Limb (tissue), 2 donors: ENCODE measurements around the gene TMEM132D.

ENCODE experiments used
- DNase-seq, 2 donors: peaks; one replicate each; pipeline ENCODE4 v3.0.0-alpha.2; 2016; ENCODE audit errors: extremely low spot score in 2 of 2

Gene TMEM132D

DNA sequence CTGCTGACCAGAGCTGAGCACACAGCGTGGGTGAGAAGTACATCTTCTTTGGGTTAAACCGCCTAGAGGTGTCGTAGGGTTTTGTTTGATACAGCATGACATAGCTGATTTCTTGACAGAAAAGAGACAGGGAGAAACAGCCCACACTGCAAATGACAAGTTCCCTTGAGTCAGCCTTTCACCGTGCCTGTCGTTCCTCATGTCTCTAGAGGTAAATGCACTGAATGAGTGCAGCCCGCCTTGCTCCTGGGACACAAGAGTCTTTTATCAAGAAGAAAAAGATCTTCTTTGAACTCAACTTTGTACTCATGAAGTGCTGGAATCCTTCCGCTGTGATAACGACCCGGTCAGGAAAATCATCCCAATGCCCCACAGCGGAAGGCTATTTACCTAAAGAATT is 77.6 kb downstream of the TMEM132D start:
- no peak for DNase-seq

GRCh38 chr12:129825316-129825715 is 78.5 kb downstream of the TMEM132D start:
- DNase-seq: no peak

DNA sequence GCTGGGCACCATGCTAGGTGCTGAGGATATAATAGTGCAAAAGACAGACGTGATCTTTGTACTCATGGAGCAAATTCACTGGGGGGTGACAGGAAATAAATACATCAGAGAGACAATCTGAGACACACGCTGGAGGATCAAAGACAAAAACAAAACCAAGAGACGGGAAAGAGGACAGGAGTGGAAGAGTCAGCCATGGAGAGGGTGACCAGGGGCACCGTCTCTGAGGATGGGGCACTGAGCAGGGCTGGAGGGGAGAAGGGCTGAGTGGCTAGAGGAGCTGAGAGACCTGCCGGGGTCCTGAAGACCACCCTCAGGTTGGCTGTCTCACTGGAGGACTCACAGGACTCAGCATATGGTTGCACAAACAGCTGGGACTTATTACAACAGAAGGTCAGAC is 81.9 kb downstream of the TMEM132D start:
- DNase-seq: no peak

DNA sequence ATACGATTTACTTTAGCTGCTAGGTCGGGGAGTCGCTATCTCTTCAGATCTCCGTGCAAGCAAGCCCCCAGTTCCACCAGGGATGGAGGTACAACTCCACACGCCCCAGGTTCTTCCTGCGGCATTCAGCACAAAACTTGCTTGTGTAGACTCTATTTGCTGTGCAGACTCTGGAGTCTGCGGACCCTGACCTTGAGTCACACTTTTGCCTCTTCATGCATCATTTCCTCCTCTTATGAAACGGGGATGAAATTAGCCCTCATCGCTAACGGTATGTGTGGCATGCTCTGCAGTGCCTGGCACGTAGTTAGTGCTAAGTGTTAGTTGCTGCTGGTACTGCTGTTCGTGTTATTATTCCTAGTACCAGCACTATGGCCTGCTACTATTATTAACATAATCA is 84.4 kb downstream of the TMEM132D start:
- no peak for DNase-seq

DNA sequence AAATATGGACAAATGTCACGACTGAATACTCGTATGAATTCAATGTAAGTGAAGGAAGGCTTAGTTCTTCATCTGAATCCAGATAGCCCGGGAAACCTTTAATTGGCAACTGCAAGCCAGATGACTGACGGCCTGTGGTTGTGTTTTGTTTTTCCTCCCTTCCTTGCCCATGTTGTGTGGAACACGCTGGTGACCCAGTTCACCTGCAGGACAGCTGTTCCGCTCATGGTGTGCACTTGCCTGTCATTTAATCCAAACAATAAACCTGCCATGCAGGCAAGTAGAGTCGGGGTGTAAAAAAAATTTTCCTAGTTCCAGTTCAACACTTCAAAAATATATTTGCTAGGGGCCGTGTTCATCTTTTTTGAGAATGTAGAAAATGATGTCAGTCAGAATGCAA is 88.0 kb downstream of the TMEM132D start:
- DNase-seq: no peak

DNA sequence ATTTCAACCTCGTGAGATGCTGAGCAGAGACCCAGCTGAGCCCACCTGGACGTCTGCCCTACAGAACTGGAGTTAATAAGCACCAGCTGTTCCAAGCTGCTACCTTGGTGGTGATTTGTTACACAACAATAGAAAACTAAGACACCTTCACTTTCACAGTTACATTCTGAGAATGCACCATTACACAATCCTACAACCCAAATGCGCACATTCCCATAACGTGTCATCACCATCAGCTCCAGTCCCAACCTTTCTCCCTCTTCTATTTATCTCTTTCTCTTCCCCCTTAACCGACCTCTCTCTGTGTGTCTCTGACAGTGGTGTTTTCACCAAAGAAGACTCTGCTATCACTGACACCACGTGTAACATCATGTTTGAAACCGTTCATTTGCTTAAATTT is 91.9 kb downstream of the TMEM132D start:
- no peak for DNase-seq

DNA sequence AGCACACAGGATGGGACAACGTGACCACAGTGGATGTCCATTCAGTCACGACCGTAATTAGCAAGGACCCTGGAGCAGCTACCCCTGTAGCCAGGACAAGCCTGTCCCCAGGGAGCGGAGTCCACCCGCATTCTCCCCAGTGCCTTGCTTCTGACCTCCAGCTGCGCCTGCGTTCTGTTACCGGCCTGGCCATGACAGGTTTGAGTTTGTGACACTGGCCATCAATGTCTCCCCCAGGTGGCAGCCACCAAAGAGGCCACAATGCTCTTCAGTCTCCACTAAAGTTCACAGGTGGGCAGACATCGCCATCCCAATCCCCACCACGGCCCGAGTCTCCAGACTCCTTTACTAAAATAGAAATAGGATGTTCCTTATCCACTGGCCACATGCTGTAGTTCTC is 96.7 kb downstream of the TMEM132D start:
- no peak for DNase-seq

GRCh38 chr12:129791396-129791795 is 112.4 kb downstream of the TMEM132D start:
- no peak for DNase-seq

GRCh38 chr12:129790930-129791329 is 112.9 kb downstream of the TMEM132D start:
- DNase-seq: no peak

DNA sequence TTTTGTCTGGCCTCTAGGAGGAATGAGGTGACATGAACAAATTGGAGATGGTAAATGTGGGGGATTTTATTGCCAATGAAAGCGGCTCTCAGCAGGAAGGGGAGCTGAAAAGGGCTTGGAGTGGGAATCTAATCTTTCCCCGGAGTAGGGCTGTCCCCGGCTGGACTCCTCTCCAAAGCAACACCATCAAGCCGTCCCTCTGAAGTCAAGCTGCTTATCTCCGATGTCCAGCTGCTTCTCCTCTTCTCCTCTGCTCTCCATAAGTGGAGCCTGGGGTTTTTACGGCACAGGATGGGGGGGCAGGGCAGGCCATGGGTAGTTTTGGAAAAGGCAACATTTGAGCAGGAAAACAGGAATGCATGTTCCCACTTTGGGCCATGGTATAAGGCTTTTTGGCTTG is 113.5 kb downstream of the TMEM132D start:
- DNase-seq: no peak

GRCh38 chr12:129789921-129790320 is 113.9 kb downstream of the TMEM132D start:
- no peak for DNase-seq

- no peak for DNase-seq
These were observed 115.2 kb downstream of the TMEM132D start for GRCh38 chr12:129788506-129789084.

- no peak for DNase-seq
These were observed 123.8 kb downstream of the TMEM132D start for GRCh38 chr12:129779989-129780388.

- no peak for DNase-seq
These were observed 124.8 kb downstream of the TMEM132D start for GRCh38 chr12:129779033-129779432.

- DNase-seq: no peak
These were observed 126.7 kb downstream of the TMEM132D start for GRCh38 chr12:129776977-129777667.

- no peak for DNase-seq
These were observed 131.0 kb downstream of the TMEM132D start for GRCh38 chr12:129772501-129773493.

- no peak for DNase-seq
These were observed 132.6 kb downstream of the TMEM132D start for GRCh38 chr12:129771238-129771637.

DNA sequence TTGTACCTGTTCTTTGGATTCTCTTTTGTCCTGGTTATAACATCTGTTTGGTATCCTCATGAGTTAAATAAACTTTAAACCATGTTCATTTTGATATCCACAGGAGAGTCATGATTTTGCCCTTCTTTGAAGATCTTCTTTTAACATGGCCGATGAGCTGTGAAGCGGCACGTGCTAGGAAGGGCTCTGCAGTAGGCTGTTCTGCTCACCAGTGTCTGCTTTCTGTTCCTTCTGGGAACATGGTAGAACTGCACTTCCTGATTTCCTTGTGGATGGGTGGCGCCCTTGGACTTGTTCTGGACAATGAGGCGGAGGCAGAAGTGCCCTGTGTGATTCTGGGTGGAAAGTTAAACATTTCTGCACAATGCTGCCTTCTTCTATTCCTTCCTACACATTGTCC is 138.1 kb downstream of the TMEM132D start:
- DNase-seq: no peak

DNA sequence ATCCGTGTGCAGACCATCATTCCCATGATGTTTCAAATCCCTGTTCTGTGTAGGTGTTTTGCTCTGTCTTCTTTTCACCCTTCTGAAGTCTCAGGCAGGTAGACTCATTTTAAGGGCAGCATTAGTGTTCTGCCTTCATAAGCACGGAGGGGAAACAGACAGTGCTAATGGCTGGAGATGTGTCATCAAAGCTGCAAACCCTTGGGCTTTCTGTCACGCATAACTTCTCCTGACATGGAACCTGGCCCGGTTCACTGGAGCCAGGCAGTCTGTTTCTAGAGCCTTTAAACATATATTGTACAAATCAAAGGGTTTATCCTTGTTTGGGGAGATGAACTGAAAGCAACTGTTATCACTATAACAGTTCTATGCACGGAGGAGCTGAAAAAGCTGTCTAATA is 141.4 kb downstream of the TMEM132D start:
- no peak for DNase-seq

DNA sequence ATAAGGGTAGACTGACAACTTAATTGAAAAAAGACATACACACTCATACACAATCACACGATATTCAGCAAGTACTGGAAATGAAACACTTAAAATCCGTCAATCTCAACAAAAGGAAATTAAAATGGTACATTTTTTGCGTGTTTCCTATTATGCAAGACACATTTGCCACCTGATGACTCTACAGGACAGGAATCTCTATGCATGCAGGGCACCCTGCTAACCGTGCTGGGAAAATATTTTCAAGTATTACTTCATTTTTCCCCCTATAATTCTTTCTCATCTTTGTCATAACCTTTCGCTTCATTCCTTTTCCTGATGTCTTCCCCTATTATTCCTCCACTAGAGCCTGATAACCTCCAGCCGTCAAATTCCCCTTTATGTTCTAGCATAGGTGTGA is 150.2 kb downstream of the TMEM132D start:
- DNase-seq: no peak

GRCh38 chr12:129750421-129750820 is 153.4 kb downstream of the TMEM132D start:
- no peak for DNase-seq

DNA sequence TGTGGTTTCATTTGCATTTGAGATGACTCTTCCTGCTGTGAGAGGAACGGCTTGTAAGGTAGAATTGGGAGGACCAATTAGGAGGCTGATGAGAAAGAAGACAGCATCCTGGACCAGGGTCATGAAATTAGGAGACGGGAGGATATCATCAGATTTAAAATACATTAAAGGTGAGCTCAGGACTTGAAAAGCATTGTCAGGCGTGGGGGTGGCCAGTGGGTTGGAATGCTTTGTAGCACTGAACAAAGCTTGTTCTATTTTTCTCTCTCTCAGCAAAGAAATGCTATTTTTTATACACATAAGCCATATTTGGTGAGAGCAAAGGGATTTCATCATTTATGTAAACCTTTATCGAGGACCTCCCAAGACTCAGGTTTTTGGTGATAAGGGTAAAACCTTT is 157.5 kb downstream of the TMEM132D start:
- DNase-seq: no peak
